ENCODE results near the gene WTAP.

DNA sequence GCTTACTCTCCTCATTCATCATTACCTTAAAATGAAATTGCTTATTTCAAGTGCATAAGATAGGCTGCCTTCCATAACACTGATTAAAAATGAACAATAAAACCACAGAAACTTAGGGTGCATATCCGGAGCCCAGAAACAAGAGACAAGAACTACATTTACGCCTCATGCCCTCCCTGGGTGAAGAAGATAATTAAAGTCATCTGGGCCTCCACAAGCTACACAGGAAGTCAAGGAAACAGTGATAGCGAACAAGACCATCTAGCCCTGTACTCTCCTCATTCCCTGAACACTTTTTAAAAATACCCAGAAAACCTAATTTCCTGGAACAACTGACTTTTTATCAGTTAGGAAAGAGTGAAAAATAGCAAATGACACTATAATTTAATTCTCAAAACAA lies 40.6 kb upstream of the WTAP start:
- TF ChIP-seq JUN (IDR thresholded peaks at IDR 0.05; ENCODE audit: low read depth, low read length): no peak
- TF ChIP-seq, protein P1, sequence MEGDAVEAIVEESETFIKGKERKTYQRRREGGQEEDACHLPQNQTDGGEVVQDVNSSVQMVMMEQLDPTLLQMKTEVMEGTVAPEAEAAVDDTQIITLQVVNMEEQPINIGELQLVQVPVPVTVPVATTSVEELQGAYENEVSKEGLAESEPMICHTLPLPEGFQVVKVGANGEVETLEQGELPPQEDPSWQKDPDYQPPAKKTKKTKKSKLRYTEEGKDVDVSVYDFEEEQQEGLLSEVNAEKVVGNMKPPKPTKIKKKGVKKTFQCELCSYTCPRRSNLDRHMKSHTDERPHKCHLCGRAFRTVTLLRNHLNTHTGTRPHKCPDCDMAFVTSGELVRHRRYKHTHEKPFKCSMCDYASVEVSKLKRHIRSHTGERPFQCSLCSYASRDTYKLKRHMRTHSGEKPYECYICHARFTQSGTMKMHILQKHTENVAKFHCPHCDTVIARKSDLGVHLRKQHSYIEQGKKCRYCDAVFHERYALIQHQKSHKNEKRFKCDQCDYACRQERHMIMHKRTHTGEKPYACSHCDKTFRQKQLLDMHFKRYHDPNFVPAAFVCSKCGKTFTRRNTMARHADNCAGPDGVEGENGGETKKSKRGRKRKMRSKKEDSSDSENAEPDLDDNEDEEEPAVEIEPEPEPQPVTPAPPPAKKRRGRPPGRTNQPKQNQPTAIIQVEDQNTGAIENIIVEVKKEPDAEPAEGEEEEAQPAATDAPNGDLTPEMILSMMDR (IDR thresholded peaks at IDR 0.05; ENCODE audit: control extremely low read depth in 1 of 3, insufficient read depth in 1 of 3, low read depth in 1 of 3, low read length in 3 of 3): no peak
- TF ChIP-seq TBP (IDR thresholded peaks at IDR 0.05; ENCODE audit: low read depth, low read length): no peak
- no peak for TF ChIP-seq EP300 (IDR thresholded peaks at IDR 0.05; ENCODE audit: borderline replicate concordance in 1 of 2, low read depth in 2 of 2, low read length in 2 of 2)
- no peak for TF ChIP-seq NRF1 (IDR thresholded peaks at IDR 0.05; ENCODE audit: low read depth, low read length)
- TF ChIP-seq POLR2A (IDR thresholded peaks at IDR 0.05; ENCODE audit: control extremely low read depth in 1 of 2, low read depth in 2 of 2, low read length in 2 of 2): no peak
- no peak for TF ChIP-seq POLR2AphosphoS5 (IDR thresholded peaks at IDR 0.05; ENCODE audit: low read depth, low read length)
- no peak for TF ChIP-seq JUND (IDR thresholded peaks at IDR 0.05; ENCODE audit: low read length)
- TF ChIP-seq CHD2 (IDR thresholded peaks at IDR 0.05; ENCODE audit: low read length): no peak
